NCI-H460 (cell line): ENCODE results near the gene DTWD1. TPM values are rescaled to one million over a fixed set of nuclear protein-coding genes. Genes with fewer than 3 reads are reported as not detected.
A peak's percentile ranks its signal among the peaks of the same experiment; 100 is the strongest.
"Not testable (repeated sequence)": the region's sequence is repeated elsewhere in the genome, so short reads cannot be mapped to it uniquely, and the experiment has no call there.

Experiments used
- DNase-seq: peaks from one replicate; pipeline ENCODE4 v3.0.0-alpha.2; 2016; ENCODE audit warnings: low read depth; ENCODE audit errors: extremely low read depth
- polyA plus RNA-seq: library from polyadenylated mRNA; depleted of rRNA; stranded (reverse); fragments of >200 nt; gene quantifications from 2 replicates; pipeline ENCODE4 v1.2.3, GENCODE V29; 2014; cell fraction: nucleus; rRNA removed
- total RNA-seq: library from RNA; depleted of rRNA; stranded (reverse); fragments of >200 nt; shearing (Covaris generic); gene quantifications from 2 replicates; pipeline ENCODE4 v1.2.3, GENCODE V29; 2014; rRNA removed

The DTWD1 gene, protein sequence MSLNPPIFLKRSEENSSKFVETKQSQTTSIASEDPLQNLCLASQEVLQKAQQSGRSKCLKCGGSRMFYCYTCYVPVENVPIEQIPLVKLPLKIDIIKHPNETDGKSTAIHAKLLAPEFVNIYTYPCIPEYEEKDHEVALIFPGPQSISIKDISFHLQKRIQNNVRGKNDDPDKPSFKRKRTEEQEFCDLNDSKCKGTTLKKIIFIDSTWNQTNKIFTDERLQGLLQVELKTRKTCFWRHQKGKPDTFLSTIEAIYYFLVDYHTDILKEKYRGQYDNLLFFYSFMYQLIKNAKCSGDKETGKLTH
- total RNA-seq = 72.8 and 89.2 TPM in 2 replicates
- polyA plus RNA-seq = 41.6 and 71.1 TPM in 2 replicates

DNA sequence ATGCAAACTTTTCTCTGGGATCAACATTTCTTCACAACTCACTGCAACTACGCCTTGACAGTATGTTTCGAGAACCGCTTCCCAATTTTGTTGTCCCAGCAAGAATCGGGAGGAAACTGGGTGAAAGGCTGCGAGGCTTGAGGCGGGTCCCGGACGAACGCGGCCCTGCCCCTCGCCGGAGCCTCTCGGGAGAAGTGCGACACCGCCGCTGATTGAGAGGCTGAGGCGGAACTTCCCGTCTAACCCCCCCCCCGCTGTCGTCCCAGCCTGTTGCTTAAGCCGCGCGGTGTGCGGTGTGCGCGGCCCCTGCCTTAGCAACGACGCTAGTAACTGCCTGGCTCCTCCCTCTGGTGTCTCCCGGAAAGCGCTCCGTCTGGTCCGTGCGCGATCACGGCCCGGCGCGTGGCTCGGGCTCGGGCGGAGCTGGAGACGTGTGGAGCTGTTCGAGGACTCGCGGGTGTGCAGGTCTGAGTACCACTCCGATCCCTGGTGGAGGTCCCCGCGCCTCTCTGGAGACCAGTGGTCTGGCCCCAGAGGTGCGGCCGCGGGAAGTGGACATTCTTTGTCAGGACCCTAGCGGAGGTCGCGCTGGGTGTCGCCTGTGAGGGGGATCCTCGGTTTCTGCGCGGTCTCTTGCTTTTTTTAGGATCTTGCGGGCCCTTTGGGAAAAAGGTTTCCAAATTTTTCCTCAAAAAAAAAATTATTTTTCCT, at the start of gene DTWD1, which contains the start of gene FAM227B:
Gene DTWD1 (plus strand): TSS at position 391 of the 711 bp plus-strand sequence. CDS start 4,120 bp downstream, outside the sequence.
Gene FAM227B (minus strand): TSS at position 161 of the 711 bp plus-strand sequence. CDS start 5,647 bp downstream, outside the sequence.
- DNase-seq = peak; percentile 95

DNA sequence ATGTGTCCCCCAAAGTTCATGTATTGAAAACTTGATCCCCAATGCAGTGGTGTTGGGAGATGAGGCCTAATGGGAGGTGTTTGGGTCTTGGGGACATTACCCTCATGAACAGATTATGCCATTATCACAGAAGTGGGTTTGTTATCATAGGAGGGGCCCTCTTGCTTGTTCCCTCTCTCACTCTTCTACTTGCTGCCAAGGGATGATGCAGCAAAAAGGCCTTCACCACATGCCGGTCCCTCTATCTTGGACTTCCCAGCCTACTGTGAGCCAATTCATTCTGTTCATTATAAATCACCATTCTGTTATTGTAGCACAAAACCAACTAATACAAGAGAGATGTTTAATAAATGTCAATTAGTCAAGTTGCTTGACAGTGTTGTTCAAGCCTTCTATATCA, 47.4 kb upstream of the DTWD1 start:
- DNase-seq = no peak

DNA sequence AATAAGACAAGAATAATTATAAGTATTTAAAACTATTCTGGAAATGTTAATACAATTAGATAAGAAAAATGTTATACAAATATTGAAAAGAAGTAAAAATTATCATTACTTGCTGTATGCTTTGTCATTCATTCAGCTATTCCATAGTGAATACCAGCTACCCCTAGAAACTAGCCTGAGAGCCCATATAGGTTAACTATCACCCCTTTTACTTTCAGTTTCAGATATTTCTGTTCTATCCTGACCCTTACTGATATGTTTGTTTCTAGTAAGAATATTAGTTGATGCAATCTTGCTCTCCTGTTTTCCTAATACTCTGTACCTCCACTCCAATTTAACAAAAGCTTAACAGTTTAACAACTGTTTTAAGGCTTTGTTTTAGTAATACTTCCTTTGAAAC, 31.8 kb upstream of the DTWD1 start:
- no peak for DNase-seq

DNA sequence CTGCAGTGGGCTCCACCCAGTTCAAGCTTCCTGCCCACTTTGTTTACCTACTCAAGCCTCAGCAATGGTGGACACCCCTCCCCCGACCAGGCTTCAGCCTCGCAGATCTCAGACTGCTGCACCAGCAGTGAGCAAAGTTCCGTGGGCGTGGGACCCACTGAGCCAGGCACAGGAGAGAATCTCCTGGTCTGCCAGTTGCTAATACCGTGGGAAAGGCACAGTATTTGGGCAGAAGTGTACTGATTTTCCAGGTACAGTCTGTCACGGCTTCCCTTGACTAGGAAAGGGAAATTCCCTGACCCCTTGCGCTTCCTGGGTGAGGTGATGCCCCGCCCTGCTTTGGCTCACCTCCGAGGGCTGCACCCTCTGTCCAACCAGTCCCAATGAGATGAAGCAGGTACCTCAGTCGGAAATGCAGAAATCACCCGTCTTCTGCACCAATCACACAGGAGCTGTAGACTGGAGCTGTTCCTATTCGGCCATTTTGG, 28.0 kb upstream of the DTWD1 start:
- not testable (repeated sequence) for DNase-seq

DNA sequence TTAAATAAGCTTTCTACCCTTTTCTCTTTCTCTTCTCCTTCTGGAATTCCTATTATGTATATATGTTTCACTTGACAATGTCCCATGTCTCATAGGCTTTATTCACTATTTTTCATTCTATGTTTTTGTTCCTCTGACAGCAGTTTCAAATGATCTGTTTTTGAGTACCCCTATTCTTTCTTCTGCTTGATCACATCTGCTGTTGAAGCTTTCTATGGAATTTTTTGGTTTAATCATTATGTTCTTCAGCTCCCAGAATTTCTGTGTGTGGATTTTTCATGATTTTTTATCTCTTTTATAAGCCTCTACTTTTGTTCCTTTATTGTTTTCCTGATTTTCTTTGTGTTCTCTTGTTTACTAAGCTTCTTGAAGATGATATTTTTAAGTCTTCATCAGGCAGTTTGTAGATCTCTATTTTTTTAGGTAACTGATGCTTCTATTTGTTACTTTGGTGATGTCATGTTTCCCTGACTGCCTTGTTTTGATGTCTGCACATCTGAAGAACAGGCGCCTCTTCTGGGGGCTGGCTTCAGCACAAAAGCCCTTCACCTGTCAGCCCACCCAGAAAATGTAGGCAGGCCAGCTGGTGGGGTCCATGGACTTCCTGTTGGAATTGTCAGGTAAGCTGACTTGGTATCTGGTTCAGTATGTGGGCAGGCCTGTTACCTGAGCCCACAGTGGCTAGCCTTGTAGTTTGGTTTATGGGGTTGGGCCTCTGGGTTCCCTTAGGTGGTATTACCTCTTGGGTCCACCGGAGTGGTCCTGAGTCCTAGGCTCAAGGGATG, 16.0 kb upstream of the DTWD1 start:
- no peak for DNase-seq

DNA sequence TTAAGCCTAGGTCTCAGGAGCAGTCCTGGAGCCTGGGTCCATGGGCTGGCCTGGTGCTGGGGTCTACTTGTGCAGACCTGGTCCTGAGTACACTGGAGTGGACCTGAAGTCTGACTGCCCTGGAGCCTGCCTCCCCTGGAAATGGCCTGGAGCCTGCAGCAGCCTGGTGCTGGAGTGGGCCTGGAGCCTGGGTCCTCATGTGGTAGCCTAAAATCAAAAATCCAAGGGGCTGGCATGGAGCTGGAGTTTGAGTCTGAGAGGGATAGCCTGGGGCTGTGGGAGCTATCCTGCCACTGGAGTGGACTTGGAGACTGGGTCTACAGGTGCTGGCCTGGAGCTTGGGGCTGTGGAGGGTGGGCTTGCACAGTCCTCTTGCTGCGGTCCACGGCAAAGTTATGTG, 15.3 kb upstream of the DTWD1 start:
- DNase-seq = no peak

DNA sequence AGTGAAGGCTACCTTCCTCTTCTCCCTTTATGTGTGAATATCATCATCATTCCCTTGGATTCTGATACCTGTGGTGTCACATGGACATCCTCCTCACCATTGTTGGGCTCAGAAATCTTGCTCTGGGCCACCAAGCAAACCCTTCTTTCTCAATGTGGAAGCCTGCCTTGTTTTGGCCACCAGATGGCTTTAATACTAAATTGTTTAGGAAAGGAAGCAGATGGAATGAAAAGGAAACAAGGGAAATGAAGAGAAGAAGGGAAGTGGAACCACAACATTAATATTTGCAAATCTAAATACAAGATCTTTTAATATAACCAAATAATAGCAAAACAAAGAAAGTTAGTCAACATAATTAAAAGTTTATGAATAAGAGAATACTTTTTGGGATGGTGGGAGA, 14.3 kb upstream of the DTWD1 start:
- DNase-seq = no peak

DNA sequence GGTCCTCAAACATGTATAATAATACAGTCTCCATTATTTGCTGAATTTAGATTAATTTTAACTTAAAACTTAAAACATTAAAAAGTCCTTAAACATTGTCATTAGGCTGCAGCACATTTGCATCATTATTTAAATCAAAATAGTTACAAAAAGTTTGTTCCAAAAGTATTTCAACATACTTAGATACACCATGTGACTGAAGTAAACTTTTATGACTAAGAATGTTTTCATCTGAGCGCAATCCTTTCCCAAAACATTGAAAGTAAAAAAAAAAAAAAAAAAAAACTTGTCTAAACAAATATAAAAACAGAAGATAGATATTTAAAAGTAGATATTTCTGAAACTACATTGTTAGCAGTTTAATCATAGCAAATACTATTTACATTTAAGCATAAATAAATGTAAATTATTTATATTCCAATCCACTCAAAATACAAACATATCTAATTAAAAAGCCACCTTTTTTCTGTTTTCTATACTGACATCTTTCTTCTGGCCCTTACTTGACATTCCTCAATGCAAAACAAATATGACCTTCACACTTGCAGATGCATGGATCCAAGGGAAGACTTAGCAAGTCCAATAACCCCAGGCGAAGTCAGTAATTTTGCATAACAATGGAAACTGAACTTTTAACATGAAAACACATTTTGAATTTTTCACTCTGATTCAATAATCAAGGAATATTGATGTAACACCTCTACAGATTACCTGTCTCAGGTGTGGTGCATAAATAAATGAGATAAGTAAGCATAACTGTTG, 10.5 kb upstream of the DTWD1 start:
- no peak for DNase-seq

DNA sequence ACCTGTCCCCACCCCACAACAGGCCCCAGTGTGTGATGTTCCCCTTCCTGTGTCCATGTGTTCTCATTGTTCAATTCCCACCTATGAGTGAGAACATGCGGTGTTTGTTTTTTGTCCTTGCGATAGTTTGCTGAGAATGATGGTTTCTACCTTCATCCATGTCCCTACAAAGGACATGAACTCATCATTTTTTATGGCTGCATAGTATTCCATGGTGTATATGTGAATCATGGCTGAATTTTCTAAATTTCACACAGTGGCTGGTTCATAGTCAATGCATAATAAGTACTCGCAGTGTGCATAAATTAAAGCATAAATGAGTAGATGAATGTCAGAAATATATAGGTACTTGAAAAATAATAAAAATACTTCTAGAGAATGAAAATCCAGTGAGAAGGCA, 8.6 kb upstream of the DTWD1 start:
- not testable (repeated sequence) for DNase-seq

DNA sequence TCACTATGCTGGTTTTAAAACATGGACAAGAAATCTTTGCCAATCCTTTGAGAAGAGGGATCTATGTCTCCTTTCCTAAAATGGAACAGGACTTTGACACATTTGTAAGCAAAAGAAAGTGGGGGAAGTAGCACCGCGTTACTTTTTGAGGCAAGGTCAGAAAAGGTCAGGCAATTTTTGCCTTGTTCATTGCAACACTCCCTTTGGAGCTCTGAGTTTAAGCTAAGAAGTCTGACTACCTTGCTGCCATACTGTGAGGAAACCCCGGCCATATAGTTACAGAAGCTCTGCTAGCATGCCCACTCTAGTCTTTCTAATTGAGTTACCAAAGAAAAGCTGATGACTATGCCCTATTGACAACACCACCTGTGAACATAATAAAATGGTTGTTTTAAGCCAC, 1.6 kb upstream of the DTWD1 start:
- no peak for DNase-seq

DNA sequence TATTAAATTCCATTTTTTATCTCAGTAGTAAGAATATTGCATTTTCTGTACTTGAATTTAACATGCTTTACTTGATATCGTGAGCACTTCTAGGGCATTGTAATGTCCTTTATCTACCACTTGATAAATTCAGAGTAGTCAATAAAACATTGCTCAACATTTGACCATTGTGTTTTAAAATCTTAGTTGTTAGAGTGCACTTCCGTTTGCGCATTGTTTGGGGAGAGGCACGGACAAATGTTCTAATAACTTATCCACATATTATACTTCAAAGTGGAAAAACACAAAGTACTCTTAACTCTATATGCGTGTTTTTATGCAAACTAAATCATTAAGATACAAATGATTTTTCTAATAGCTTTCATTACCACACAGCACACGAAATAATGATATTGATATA, 649 bp upstream of the DTWD1 start:
- peak; percentile 28 for DNase-seq

DNA sequence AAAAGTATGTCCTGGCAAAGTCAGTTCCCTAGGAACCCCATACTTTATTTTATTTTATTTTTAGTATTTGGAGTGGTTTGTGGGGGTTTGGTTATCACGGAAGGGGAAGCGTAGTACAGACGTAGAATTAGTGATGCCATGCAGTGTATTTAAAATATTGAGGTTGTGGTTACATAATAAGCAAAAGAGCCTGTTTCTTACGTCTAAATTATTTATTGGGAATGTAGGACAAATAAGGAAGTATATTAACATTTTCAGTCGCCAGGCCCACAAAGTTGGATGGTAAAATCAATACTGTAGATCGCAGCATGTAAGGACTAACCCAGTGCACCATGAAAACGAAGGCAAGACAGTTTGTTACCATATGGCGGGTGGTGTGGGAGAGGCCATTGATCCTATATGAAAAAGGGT, 558 bp downstream of the DTWD1 start:
- no peak for DNase-seq

DNA sequence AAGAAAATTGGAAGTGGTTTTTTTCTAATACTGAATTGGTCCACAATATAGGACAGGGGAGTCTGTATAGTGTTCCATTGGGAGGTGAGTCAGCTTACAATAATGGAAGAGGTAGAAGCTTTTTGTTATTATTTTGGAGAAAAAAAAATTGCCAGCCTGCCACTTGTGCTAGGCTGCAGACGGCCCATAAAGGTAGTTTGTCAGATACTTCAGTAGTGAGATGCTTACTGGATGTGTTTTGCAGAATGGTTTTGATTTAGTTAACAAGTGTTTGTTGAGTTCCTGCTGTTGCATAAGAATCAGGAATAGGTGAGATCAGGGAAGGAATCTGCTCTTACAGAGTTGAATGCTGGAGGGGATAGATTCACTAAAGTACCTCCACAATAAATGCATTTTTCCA, 1.0 kb downstream of the DTWD1 start:
- no peak for DNase-seq

DNA sequence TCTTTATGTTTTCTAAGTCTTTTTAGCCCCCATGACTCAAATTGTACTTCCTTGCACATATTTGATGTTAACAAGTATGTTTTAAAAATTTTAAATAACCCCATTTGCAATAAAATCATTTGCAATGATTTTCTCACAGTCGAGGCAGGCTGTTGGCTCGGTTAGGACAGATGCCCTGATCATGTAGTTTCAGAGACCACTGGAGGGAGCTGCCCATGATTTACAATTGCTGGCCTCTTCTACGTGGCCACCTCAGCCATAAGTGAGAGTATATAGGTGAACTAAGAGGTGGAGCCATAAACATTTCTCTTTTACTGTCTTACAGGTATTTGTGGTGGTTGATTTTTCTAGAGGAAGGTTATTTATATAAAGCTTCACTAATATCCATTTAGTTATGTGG, 1.7 kb downstream of the DTWD1 start:
- DNase-seq = no peak

DNA sequence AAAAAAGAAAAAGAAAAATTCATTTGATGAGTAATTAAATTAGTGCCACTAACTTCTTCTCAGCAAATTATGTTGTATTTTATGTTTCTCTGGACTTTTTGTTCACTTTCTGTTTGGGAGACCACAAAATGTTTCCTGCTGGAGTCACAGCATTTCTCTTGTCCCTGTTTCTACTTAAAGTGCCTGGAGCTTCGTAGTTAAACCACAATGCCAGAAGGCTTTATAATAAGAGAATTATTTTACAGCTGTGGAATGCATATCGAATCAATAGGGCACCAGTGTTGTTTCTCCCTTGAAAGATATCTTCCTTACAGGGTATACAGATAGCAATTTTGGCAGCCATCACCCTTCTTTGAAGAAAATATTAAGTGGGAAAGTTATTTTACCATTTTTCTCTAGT, 3.2 kb downstream of the DTWD1 start:
- no peak for DNase-seq

DNA sequence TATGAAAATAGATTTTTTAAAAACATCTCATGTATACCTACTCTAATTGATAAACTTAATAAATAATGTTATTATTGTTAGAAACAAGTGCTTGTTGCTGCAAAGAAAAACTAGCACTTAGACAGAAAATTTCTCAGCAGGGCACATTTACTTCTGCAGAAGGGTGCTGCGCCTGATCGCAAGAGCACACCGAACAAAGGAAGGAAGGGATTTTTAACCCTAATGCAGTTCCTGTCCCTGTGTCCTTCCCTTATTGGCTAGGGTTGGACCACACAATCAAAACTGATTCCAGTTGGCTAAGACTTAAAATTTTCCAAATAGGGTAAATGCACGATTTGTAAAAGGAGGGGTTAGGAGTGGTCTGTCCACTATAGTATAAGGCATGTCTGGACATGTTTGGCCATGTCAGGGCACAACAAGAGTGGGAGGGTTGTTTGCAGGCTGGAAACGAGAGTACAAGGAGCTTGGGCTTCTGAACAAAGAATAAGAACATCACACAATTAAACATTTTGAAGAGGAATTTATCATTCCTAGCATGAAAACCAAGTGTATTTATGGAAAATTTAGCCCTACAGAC, 4.7 kb downstream of the DTWD1 start:
- DNase-seq = no peak

DNA sequence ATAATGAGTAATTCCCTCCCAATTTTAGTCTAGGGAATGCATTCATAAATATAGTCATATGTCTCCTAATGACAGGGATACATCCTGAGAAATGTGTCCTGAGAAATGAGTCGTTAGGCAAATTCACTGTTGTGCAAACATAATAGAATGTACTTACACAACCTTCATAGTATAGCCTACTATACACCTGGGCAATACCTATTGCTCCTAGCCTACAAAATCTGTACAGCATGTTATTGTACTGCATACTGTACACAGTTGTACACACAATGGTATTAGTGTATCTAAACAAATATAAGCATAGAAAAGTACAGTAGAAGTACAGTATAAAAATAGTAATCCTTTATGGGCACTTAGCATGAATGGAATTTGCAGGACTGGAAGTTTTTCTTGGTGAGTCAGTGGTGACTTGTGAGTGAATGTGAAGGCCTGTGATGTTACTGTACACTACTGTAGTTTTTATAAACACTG, 6.6 kb downstream of the DTWD1 start:
- peak; percentile 62 for DNase-seq

DNA sequence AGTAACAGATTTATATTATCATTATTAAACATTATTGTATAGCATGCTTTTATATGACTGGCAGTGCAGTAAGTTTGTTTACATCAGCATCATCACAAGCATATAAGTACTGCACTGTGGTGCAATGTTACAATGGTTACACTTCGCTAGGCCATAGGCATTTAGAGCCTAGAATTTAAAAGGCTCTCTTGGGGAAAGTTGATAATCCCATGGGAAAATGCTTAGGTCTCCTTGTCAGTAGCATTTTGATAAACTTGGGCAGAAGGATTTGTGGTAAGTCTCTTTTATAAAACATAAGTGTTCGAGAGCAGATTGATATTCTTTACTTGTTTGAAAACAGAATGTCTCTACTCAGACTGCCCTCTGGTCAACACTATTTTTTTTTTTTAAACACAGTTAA, 7.5 kb downstream of the DTWD1 start:
- no peak for DNase-seq

DNA sequence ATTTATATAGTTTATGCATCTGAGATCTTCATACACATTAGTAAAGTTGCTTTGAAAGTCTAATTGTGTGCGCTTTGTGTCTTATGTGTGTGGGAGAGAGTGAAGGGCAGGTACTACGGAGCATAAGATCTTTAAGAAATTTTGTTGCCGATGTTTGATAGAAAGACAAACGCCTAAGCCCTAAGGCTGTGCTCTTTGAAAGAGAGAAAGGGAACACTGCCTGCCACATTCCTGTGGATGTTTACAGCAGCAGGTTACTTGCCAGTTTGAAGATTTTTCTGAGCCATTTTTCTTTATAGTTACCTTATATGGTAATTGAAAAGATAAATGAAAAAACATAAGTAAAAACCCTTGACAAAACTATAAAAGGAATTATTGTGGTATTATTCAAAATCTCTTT, 17.0 kb downstream of the DTWD1 start:
- DNase-seq = no peak

DNA sequence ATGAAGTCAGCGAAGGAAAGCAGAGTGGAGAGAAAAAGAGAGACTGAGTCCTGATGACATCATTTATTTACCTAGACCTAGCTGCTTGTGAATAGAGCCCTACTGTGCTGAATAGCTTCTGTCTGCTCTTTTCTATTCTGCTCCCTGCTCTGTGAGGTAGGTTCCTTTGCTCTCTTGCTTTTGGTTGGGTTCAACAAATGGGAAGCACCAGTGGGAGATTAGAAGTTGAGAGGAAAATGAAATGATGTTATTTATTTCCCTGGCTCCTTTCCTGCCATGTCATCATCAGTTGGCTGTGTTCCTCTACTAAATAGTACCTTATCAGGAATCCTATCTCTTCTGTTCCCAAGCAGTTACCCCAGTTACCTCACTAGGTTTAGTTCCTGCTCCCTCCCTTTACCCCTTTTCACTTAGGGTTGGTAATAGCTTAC, 23.5 kb downstream of the DTWD1 start:
- no peak for DNase-seq
